Tibial nerve (tissue), 4 donors: Measurements from ENCODE around the gene ERBB4.

ENCODE experiments used
- CTCF ChIP-seq, 5 experiments: fragments of 200-600 bp in 3 of 5; fragments of 450-650 bp in 2 of 5; sonication (generic) in 3 of 5; IDR thresholded peaks; one replicate each; pipeline ENCODE4 v1.5.1; 2016 to 2019; ENCODE audit warnings: antibody characterized with exemption in 5 of 5, mild to moderate bottlenecking in 3 of 5, moderate library complexity in 2 of 5
- EP300 ChIP-seq, 2 donors: sonication (generic); formaldehyde crosslinking; IDR thresholded peaks; one replicate each; pipeline ENCODE4 v1.6.1; 2017; ENCODE audit warnings: antibody characterized with exemption in 2 of 2, mild to moderate bottlenecking in 1 of 2
- POLR2A ChIP-seq, 2 donors: fragments of 450-650 bp; IDR thresholded peaks; one replicate each; pipeline ENCODE4 v1.6.1; 2017; ENCODE audit warnings: antibody characterized with exemption in 2 of 2, mild to moderate bottlenecking in 2 of 2, moderate library complexity in 2 of 2

- TF ChIP-seq CTCF (IDR thresholded peaks at IDR 0.05) (no peak), EP300 (IDR thresholded peaks at IDR 0.05) (no peak), POLR2A (IDR thresholded peaks at IDR 0.05) (no peak)
Measured at GRCh38 chr2:212013626-212014025, 525.0 kb downstream of the ERBB4 start.
